HepG2 (cell line): ENCODE data around the gene TMEM252. TPM values are rescaled to one million over a fixed set of nuclear protein-coding genes. Genes with fewer than 3 reads are reported as not detected.

Source experiments
- polyA plus RNA-seq, 8 experiments: library from polyadenylated mRNA; depleted of rRNA in 3 of 8; stranded (reverse) in 7 of 8; unstranded in 1 of 8; fragments of >200 nt; fragmentation: Illumina TruSeq in 4 of 8; extraction: Trizol in 4 of 8; gene quantifications; 2 replicates each; pipeline versions ENCODE4 v1.2.1 to v1.2.3, GENCODE V29; 2011 to 2016; ENCODE audit warnings: low read depth in 4 of 8, missing spikeins in 1 of 8, mixed read lengths in 1 of 8; ENCODE audit not compliant: insufficient read depth in 1 of 8
- total RNA-seq, 5 experiments: library from RNA; depleted of rRNA; stranded (reverse); fragments of >200 nt; fragmentation: Illumina TruSeq; extraction: Trizol; gene quantifications; 2 replicates each; pipeline ENCODE4 v1.2.3, GENCODE V29; 2016; ENCODE audit warnings: low read depth in 1 of 5

The TMEM252 gene
- total and polyA plus RNA-seq, 2 of the 13 experiments (the other 11 are each of a cell fraction or from before 2014, with no cell fraction given): not detected

Other genes starting within 250 kb of the TMEM252 start
- not detected in 2 replicates for gene FOXD4L3, start 238.0 kb downstream of the TMEM252 start, total RNA-seq (2016; rRNA removed; fragmentation: Illumina TruSeq; extraction: Trizol)
- 0.07 and 0.20 TPM in 2 replicates for gene FOXD4L3, start 238.0 kb downstream of the TMEM252 start, polyA plus RNA-seq (2011; rRNA removed)
- gene PGM5, start 184.3 kb downstream of the TMEM252 start, total RNA-seq (2016; rRNA removed; fragmentation: Illumina TruSeq; extraction: Trizol): not detected in 2 replicates
- gene PGM5, start 184.3 kb downstream of the TMEM252 start, polyA plus RNA-seq (2011; rRNA removed): 0.01 TPM in 1 of 2 replicates, not detected in the other
- gene PIP5K1B, start 164.4 kb upstream of the TMEM252 start, total RNA-seq (2016; rRNA removed; fragmentation: Illumina TruSeq; extraction: Trizol): 15.8 and 20.9 TPM in 2 replicates
- gene PIP5K1B, start 164.4 kb upstream of the TMEM252 start, polyA plus RNA-seq (2011; rRNA removed): 12.5 and 17.5 TPM in 2 replicates